HG02571 (cell line): Measurements from ENCODE around the gene IVL.

Experiments used
- ATAC-seq: cut with Tn5 transposase; IDR thresholded peaks from one replicate; pipeline ENCODE4 v1.9.1; 2021; ENCODE audit warnings: mild to moderate bottlenecking, moderate library complexity; ENCODE audit not compliant: unreplicated experiment

The IVL gene

GRCh38 chr1:152946651-152947256 lies 38.4 kb downstream of the IVL start, which contains the start of gene SPRR5:
Gene SPRR5 (plus strand): TSS chr1:152947206. CDS start chr1:152948555, 1,349 bp downstream.
- no peak for ATAC-seq

GRCh38 chr1:152951711-152952110 lies 43.4 kb downstream of the IVL start:
- ATAC-seq, result no peak

GRCh38 chr1:152953761-152954160 lies 45.4 kb downstream of the IVL start:
- no peak for ATAC-seq

GRCh38 chr1:152954436-152954835 lies 46.1 kb downstream of the IVL start:
- ATAC-seq, result no peak

- no peak for ATAC-seq
These were observed 49.2 kb downstream of the IVL start for GRCh38 chr1:152957561-152957960.

GRCh38 chr1:152959273-152959672 lies 50.9 kb downstream of the IVL start:
- no peak for ATAC-seq

GRCh38 chr1:152959801-152960451 lies 51.6 kb downstream of the IVL start:
- no peak for ATAC-seq

GRCh38 chr1:152960452-152961044 lies 52.2 kb downstream of the IVL start:
- no peak for ATAC-seq
